Omental fat pad (tissue), 4 donors: ENCODE data around the gene AUTS2. TPM values are rescaled to one million over a fixed set of nuclear protein-coding genes. Genes with fewer than 3 reads are reported as not detected.

Experiments
- ATAC-seq: fragments of 150-250 bp; one replicate; pipeline ENCODE4 v1.9.1; 2016; ENCODE audit warnings: mild to moderate bottlenecking, moderate library complexity; ENCODE audit not compliant: low FRiP score
- DNase-seq: peaks from one replicate; pipeline ENCODE4 v3.0.0-alpha.2; 2019; ENCODE audit warnings: low spot score
- CTCF ChIP-seq, 3 donors: fragments of 450-650 bp; IDR thresholded peaks; one replicate each; pipeline ENCODE4 v1.5.1; 2016 to 2017; ENCODE audit warnings: antibody characterized with exemption in 3 of 3, mild to moderate bottlenecking in 3 of 3, moderate library complexity in 2 of 3
- total RNA-seq, 4 donors: library from RNA; depleted of rRNA; stranded (reverse); fragments of >200 nt; gene quantifications; one replicate each; pipeline ENCODE4 v1.1.0, GENCODE V29; 2016

The AUTS2 gene
- total RNA-seq, 4 donors from 2014 or later, result 13.2 to 27.0 (median 21.2) TPM

GRCh38 chr7:69996121-69996520, 397.8 kb downstream of the AUTS2 start:
- ATAC-seq (no peak), DNase-seq (no peak)
- TF ChIP-seq CTCF (IDR thresholded peaks at IDR 0.05), result no peak

GRCh38 chr7:70000737-70001348, 402.6 kb downstream of the AUTS2 start:
- TF ChIP-seq CTCF (IDR thresholded peaks at IDR 0.05), result no peak
- ATAC-seq (no peak), DNase-seq (no peak)

- ATAC-seq, result no peak
- no peak for TF ChIP-seq CTCF (IDR thresholded peaks at IDR 0.05)
- DNase-seq, result no peak
Observed at GRCh38 chr7:70005480-70005879, 407.2 kb downstream of the AUTS2 start.

- ATAC-seq (no peak), DNase-seq (no peak)
- TF ChIP-seq CTCF (IDR thresholded peaks at IDR 0.05), result no peak
Observed at GRCh38 chr7:70005891-70006260, 407.6 kb downstream of the AUTS2 start.

GRCh38 chr7:70006261-70006920, 408.1 kb downstream of the AUTS2 start:
- TF ChIP-seq CTCF (IDR thresholded peaks at IDR 0.05), result no peak
- ATAC-seq, result no peak
- DNase-seq, result no peak

GRCh38 chr7:70008466-70008865, 410.2 kb downstream of the AUTS2 start:
- TF ChIP-seq CTCF (IDR thresholded peaks at IDR 0.05), result no peak
- DNase-seq (no peak), ATAC-seq (no peak)
